Measurements from ENCODE around the gene PFDN1.
A peak's percentile ranks its signal among the peaks of the same experiment; 100 is the strongest.

Gene PFDN1, protein sequence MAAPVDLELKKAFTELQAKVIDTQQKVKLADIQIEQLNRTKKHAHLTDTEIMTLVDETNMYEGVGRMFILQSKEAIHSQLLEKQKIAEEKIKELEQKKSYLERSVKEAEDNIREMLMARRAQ

DNA sequence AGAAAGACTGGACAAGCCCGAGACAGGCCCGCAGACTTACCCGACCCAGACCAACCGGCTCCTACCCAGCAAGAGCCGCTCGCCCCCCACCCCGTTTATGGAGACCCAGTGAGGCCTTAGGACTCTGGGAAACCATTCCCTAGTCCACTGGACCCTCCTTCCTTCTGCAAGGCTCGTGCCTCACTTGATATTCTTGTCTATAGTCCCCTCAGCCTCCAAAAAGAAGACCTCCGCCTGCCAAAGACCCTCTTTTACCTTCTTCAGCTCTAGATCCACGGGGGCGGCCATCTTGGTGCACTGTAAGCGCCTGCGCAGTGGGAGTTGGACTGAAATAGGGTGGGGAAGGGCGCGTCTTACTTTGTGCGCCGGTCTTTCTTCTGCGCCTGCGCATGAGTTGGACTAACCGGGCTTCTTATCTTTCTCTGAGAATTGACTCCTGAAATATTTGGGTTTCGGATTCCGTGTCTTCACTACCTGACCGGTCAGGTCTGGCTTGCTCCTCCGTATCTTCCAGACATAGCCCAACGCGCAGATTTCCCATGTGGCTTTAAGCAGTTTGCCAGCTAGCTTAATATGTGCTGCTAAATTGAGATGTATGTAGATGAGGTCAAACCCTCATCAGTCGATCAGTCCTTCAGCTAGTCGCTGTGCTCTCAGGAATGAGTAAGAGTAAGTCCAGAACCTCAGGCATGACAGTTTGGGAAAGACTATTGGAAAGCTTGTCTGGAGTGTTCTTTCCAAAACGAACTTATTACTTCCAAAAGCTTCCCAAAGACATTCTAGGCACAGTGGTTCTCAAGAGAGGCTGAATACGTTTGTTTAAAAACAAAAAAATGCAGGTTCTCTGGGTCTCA, at the start of gene PFDN1:
TSS of gene PFDN1 (minus strand) at position 316 of the 854 bp plus-strand sequence. CDS start at position 288, 28 bp downstream.
- TF ChIP-seq, protein P1, sequence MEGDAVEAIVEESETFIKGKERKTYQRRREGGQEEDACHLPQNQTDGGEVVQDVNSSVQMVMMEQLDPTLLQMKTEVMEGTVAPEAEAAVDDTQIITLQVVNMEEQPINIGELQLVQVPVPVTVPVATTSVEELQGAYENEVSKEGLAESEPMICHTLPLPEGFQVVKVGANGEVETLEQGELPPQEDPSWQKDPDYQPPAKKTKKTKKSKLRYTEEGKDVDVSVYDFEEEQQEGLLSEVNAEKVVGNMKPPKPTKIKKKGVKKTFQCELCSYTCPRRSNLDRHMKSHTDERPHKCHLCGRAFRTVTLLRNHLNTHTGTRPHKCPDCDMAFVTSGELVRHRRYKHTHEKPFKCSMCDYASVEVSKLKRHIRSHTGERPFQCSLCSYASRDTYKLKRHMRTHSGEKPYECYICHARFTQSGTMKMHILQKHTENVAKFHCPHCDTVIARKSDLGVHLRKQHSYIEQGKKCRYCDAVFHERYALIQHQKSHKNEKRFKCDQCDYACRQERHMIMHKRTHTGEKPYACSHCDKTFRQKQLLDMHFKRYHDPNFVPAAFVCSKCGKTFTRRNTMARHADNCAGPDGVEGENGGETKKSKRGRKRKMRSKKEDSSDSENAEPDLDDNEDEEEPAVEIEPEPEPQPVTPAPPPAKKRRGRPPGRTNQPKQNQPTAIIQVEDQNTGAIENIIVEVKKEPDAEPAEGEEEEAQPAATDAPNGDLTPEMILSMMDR (IDR thresholded peaks at IDR 0.05; ENCODE audit: control extremely low read depth, extremely low read depth, low read depth, missing control alignments) = no peak
- peak; percentile 97 for DNase-seq (ENCODE audit: extremely low spot score)
- ChIA-PET CTCF (interaction anchor here (0.9 to 2.6 kb wide), 8 partner anchors 8 to 334 kb away, joined by 3 to 11 read pairs (median 4); no protein-coding TSS in a partner anchor), POLR2A (interaction anchor here (0.9 kb wide), 1 partner anchor 98 kb away, joined by 3 read pairs; the partner anchor contains the start of gene ANKHD1)

DNA sequence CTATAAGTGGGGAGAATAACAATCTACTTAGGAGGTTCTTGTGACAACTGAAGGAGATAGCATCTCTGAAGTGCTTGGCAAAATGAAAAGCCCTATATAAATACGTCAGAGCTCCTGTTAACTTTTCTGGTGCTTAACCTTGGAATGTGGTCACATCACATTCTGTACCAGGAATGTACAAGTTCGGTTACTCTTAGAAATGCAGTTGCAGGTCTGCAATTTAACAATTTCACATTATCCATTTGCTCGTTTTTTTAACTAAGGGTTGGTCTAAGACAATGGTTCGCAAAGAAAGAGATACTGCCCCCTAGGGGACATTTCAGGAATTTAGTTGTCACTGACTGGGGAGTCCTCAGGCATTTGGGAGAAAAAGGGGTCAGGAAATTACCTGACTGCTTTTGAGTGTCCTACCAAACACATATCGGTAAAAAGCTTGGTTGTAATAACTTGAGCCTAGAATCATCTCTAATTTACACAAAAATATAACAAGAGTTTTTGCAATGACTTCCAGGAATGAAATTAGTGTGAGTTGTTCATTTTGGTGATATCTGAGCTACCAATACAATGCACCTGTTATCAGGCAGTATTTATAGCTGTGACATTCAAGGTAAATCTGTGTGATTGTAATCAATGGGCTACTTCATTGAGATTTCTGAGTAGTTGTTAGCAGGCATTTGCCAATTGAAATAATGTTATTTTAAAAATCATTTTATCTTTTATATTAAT, 48.9 kb upstream of the PFDN1 start:
- CTCF ChIA-PET = interaction anchor here (0.6 to 15.0 kb wide), 56 partner anchors 8 to 372 kb away, joined by 3 to 462 read pairs (median 4); partner anchors contain the start of genes CD14, HBEGF, IK and NDUFA2
- DNase-seq (ENCODE audit: extremely low spot score) = peak; percentile 70
- TF ChIP-seq, protein P1 (IDR thresholded peaks at IDR 0.05; ENCODE audit: control extremely low read depth, extremely low read depth, low read depth, missing control alignments) = peak; percentile 80
- POLR2A ChIA-PET = no interaction called here

DNA sequence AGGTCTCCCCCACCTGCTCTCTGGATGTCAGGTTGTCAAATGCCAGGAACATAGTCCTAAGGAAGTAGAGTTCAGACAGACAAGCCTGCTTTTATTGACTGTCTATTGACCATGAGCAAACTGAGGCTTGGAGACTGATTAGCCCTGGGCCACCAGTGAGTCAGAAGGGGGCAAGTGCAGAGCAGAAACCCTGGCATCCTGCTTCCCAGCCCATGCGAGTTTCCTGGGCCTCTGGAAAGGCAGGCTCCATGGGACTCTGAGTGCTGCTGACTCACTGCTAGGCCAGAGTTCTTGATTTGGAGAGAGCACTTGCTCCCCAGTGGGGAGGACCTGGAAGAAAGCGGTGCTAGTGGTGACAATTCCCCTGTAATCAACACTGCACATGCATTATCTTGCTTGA, 46.3 kb upstream of the PFDN1 start:
- CTCF ChIA-PET = interaction anchor here (1.0 to 15.0 kb wide), 7 partner anchors 11 to 285 kb away, joined by 3 to 462 read pairs (median 5); partner anchors contain the start of gene SLC4A9
- POLR2A ChIA-PET = no interaction called here
- no peak for DNase-seq (ENCODE audit: extremely low spot score)
- TF ChIP-seq, protein P1 (IDR thresholded peaks at IDR 0.05; ENCODE audit: control extremely low read depth, extremely low read depth, low read depth, missing control alignments) = no peak

DNA sequence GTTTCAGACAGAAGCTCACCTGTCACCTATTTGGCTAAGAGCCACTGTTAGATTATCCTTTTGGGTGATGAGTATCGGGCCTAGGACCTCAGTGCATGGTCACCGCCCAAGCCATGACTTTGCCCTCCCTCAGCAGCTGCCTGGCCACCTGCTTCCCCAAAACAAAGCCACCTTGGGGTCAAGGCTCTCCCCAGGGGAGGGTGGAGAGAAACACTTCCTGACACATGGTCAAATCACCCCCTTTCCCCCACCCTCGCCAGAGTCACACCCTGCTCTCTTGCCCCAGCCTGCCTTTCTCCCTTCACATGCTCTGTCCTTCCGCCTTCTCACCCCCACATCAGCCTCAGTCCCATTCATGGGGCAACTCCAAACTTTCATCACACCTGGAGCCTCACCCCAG, 45.2 kb upstream of the PFDN1 start:
- TF ChIP-seq, protein P1 (IDR thresholded peaks at IDR 0.05; ENCODE audit: control extremely low read depth, extremely low read depth, low read depth, missing control alignments) = no peak
- CTCF ChIA-PET = interaction anchor here (0.8 to 15.0 kb wide), 5 partner anchors 16 to 371 kb away, joined by 3 to 462 read pairs (median 65); partner anchors contain the start of gene SLC4A9
- DNase-seq (ENCODE audit: extremely low spot score) = no peak
- POLR2A ChIA-PET = no interaction called here

DNA sequence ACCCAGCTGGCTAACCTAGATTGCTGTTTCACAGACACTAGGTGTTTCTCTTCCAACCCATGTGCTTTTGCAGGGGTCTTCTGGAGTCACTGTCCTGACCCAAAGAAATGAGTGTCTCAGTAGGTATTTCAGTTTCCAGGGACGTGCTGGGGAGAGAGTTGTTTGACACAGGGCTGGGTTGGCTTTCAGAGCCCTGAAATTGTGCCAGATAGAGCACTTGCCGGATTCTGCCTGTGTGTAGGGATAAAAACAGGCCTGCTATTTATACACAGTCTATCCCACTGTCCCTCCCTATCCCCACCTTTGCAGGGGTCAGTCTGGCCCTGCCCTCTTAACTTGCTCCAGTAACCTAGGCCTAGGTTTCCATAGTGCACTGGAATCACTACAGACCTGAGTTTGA, 44.5 kb upstream of the PFDN1 start:
- no peak for DNase-seq (ENCODE audit: extremely low spot score)
- POLR2A ChIA-PET = no interaction called here
- TF ChIP-seq, protein P1 (IDR thresholded peaks at IDR 0.05; ENCODE audit: control extremely low read depth, extremely low read depth, low read depth, missing control alignments) = no peak
- CTCF ChIA-PET = interaction anchor here (0.6 to 15.0 kb wide), 12 partner anchors 9 to 372 kb away, joined by 3 to 462 read pairs (median 7); partner anchors contain the start of gene SLC4A9

Measured in GM10248 (cell line).